SK-N-SH treated with all-trans-retinoic acid at 6 μM for 48 hours (cell line): ENCODE measurements around the gene RAD51B.

Experiments
- ATAC-seq: fragments of 200-7000 bp; cut with Tn5 transposase; 3 replicates; pipeline ENCODE4 v1.9.1; 2020; ENCODE audit warnings: mild to moderate bottlenecking, moderate library complexity
- BACH2 ChIP-seq: fragments of 250-450 bp; sonication (Bioruptor Pico); IDR thresholded peaks from 2 replicates; pipeline ENCODE4 v1.9.0; 2021; ENCODE audit warnings: mild to moderate bottlenecking, borderline replicate concordance
- CSDC2 ChIP-seq: fragments of 250-450 bp; sonication (Bioruptor Pico); IDR thresholded peaks from 2 replicates; pipeline ENCODE4 v1.5.0; 2020; ENCODE audit warnings: mild to moderate bottlenecking, moderate library complexity
- OSR1 ChIP-seq: fragments of 250-450 bp; sonication (Bioruptor Pico); IDR thresholded peaks from 2 replicates; pipeline ENCODE4 v1.8.0; 2022; ENCODE audit warnings: moderate library complexity, mild to moderate bottlenecking, inconsistent platforms
- PPARA ChIP-seq: fragments of 250-450 bp; sonication (Bioruptor Pico); IDR thresholded peaks from 2 replicates; pipeline ENCODE4 v1.5.0; 2020; ENCODE audit warnings: mild to moderate bottlenecking, borderline replicate concordance
- SNAI2 ChIP-seq: fragments of 250-450 bp; sonication (Bioruptor Pico); IDR thresholded peaks from 2 replicates; pipeline ENCODE4 v1.5.0; 2020; ENCODE audit warnings: mild to moderate bottlenecking, moderate library complexity
- TCF4 ChIP-seq: fragments of 250-450 bp; sonication (Bioruptor Pico); IDR thresholded peaks from 2 replicates; pipeline ENCODE4 v1.8.0; 2021; ENCODE audit warnings: mild to moderate bottlenecking, moderate library complexity, borderline replicate concordance
- TOX ChIP-seq: fragments of 250-450 bp; sonication (Bioruptor Pico); IDR thresholded peaks from 2 replicates; pipeline ENCODE4 v1.8.0; 2021; ENCODE audit warnings: mild to moderate bottlenecking, moderate library complexity, borderline replicate concordance
- ZC3H10 ChIP-seq: fragments of 250-450 bp; sonication (Bioruptor Pico); IDR thresholded peaks from 2 replicates; pipeline ENCODE4 v1.5.1; 2021; ENCODE audit warnings: mild to moderate bottlenecking, moderate library complexity
- ZNF70 ChIP-seq: fragments of 450-650 bp; formaldehyde crosslinking; IDR thresholded peaks from 2 replicates; pipeline ENCODE4 v1.5.0; 2020; ENCODE audit warnings: mild to moderate bottlenecking, moderate library complexity
- TF ChIP-seq, protein P1 (sequence below): fragments of 250-450 bp; sonication (Bioruptor Pico); IDR thresholded peaks from 2 replicates; pipeline ENCODE4 v1.5.0; 2020; ENCODE audit warnings: mild to moderate bottlenecking, moderate library complexity
- TF ChIP-seq, protein P2 (sequence below): fragments of 250-450 bp; sonication (Bioruptor Pico); IDR thresholded peaks from 2 replicates; pipeline ENCODE4 v1.5.1; 2021; ENCODE audit warnings: mild to moderate bottlenecking, moderate library complexity
- TF ChIP-seq, protein P3 (sequence below): fragments of 250-450 bp; sonication (Bioruptor Pico); IDR thresholded peaks from 2 replicates; pipeline ENCODE4 v1.8.0; 2021; ENCODE audit warnings: low read depth, mild to moderate bottlenecking, moderate library complexity, borderline replicate concordance
- TF ChIP-seq, protein P4 (sequence below): fragments of 250-450 bp; sonication (Bioruptor Pico); IDR thresholded peaks from 2 replicates; pipeline ENCODE4 v1.5.1; 2020; ENCODE audit warnings: low read depth, mild to moderate bottlenecking, moderate library complexity

The RAD51B gene

DNA sequence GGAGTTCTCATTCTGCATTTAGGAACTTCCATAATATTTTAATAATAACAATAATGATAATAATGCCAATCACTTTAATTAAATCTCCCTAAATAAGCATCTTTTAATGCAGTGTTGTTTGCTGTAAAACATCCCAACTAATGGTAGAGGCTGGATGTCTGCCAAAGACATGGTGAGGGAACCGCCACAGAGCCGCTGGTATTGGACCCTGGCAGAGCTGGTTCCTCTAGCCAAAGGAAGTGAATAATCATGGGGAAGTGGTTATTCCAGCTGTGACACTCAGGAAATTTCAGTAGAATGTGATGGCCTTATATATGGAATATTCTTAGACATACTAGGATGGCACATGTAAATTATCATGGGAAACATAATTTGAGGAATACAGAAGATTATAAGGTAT is 490.0 kb downstream of the RAD51B start:
- no peak for ATAC-seq
- TF ChIP-seq CSDC2 (CRISPR knock-in tag) (no peak), TCF4 (CRISPR knock-in tag) (no peak), OSR1 (CRISPR knock-in tag) (no peak), TOX (CRISPR knock-in tag) (no peak), BACH2 (no peak), ZC3H10 (no peak), PPARA (CRISPR knock-in tag) (no peak)
- TF ChIP-seq, protein P1, sequence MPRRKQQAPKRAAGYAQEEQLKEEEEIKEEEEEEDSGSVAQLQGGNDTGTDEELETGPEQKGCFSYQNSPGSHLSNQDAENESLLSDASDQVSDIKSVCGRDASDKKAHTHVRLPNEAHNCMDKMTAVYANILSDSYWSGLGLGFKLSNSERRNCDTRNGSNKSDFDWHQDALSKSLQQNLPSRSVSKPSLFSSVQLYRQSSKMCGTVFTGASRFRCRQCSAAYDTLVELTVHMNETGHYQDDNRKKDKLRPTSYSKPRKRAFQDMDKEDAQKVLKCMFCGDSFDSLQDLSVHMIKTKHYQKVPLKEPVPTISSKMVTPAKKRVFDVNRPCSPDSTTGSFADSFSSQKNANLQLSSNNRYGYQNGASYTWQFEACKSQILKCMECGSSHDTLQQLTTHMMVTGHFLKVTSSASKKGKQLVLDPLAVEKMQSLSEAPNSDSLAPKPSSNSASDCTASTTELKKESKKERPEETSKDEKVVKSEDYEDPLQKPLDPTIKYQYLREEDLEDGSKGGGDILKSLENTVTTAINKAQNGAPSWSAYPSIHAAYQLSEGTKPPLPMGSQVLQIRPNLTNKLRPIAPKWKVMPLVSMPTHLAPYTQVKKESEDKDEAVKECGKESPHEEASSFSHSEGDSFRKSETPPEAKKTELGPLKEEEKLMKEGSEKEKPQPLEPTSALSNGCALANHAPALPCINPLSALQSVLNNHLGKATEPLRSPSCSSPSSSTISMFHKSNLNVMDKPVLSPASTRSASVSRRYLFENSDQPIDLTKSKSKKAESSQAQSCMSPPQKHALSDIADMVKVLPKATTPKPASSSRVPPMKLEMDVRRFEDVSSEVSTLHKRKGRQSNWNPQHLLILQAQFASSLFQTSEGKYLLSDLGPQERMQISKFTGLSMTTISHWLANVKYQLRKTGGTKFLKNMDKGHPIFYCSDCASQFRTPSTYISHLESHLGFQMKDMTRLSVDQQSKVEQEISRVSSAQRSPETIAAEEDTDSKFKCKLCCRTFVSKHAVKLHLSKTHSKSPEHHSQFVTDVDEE, result no peak
- TF ChIP-seq, protein P2, sequence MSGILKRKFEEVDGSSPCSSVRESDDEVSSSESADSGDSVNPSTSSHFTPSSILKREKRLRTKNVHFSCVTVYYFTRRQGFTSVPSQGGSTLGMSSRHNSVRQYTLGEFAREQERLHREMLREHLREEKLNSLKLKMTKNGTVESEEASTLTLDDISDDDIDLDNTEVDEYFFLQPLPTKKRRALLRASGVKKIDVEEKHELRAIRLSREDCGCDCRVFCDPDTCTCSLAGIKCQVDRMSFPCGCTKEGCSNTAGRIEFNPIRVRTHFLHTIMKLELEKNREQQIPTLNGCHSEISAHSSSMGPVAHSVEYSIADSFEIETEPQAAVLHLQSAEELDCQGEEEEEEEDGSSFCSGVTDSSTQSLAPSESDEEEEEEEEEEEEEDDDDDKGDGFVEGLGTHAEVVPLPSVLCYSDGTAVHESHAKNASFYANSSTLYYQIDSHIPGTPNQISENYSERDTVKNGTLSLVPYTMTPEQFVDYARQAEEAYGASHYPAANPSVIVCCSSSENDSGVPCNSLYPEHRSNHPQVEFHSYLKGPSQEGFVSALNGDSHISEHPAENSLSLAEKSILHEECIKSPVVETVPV (CRISPR knock-in tag), result no peak

DNA sequence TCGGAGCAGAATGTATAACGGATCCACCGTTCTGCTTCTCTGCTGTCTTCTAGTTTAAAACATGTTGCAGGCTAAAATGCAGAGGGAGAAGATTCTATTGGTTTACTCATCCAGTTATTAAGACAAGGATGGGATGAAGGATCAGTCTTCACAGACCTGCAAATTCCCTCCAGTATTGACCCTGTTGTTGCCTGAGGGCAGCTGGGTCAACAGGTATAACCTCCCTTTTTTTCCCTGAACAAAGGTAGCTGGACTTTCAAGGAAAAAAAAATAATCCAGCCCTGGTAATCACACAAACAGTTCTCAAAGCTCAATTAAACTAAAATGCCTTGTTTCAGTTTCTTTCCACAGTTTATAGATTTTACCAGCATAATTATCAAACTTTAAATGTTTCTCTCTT is 492.7 kb downstream of the RAD51B start:
- no peak for ATAC-seq

More for the DNA sequence above, 492.7 kb downstream of the RAD51B start:
- TF ChIP-seq, protein P2 (CRISPR knock-in tag), result no peak
- TF ChIP-seq PPARA (CRISPR knock-in tag), result no peak
- TF ChIP-seq, protein P3, sequence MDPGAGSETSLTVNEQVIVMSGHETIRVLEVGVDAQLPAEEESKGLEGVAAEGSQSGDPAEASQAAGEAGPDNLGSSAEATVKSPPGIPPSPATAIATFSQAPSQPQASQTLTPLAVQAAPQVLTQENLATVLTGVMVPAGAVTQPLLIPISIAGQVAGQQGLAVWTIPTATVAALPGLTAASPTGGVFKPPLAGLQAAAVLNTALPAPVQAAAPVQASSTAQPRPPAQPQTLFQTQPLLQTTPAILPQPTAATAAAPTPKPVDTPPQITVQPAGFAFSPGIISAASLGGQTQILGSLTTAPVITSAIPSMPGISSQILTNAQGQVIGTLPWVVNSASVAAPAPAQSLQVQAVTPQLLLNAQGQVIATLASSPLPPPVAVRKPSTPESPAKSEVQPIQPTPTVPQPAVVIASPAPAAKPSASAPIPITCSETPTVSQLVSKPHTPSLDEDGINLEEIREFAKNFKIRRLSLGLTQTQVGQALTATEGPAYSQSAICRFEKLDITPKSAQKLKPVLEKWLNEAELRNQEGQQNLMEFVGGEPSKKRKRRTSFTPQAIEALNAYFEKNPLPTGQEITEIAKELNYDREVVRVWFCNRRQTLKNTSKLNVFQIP (CRISPR knock-in tag), result no peak
- TF ChIP-seq, protein P4, sequence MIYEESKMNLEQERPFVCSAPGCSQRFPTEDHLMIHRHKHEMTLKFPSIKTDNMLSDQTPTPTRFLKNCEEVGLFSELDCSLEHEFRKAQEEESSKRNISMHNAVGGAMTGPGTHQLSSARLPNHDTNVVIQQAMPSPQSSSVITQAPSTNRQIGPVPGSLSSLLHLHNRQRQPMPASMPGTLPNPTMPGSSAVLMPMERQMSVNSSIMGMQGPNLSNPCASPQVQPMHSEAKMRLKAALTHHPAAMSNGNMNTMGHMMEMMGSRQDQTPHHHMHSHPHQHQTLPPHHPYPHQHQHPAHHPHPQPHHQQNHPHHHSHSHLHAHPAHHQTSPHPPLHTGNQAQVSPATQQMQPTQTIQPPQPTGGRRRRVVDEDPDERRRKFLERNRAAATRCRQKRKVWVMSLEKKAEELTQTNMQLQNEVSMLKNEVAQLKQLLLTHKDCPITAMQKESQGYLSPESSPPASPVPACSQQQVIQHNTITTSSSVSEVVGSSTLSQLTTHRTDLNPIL (CRISPR knock-in tag), result no peak
- TF ChIP-seq TCF4 (CRISPR knock-in tag), result no peak
- no peak for TF ChIP-seq ZNF70 (CRISPR knock-in tag)
- TF ChIP-seq, protein P1, result no peak
- no peak for TF ChIP-seq TOX (CRISPR knock-in tag)
- TF ChIP-seq SNAI2 (CRISPR knock-in tag), result no peak
